CD4-positive, alpha-beta T cell treated with Interleukin-4 for 4 hours (primary cell): Measurements from ENCODE around the gene NUP42.
"Not testable (repeated sequence)": the region's sequence is repeated elsewhere in the genome, so short reads cannot be mapped to it uniquely, and the experiment has no call there.

Experiments
- DNase-seq: peaks from one replicate; pipeline ENCODE4 v3.0.0-alpha.2; 2020

NUP42 gene, protein sequence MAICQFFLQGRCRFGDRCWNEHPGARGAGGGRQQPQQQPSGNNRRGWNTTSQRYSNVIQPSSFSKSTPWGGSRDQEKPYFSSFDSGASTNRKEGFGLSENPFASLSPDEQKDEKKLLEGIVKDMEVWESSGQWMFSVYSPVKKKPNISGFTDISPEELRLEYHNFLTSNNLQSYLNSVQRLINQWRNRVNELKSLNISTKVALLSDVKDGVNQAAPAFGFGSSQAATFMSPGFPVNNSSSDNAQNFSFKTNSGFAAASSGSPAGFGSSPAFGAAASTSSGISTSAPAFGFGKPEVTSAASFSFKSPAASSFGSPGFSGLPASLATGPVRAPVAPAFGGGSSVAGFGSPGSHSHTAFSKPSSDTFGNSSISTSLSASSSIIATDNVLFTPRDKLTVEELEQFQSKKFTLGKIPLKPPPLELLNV

DNA sequence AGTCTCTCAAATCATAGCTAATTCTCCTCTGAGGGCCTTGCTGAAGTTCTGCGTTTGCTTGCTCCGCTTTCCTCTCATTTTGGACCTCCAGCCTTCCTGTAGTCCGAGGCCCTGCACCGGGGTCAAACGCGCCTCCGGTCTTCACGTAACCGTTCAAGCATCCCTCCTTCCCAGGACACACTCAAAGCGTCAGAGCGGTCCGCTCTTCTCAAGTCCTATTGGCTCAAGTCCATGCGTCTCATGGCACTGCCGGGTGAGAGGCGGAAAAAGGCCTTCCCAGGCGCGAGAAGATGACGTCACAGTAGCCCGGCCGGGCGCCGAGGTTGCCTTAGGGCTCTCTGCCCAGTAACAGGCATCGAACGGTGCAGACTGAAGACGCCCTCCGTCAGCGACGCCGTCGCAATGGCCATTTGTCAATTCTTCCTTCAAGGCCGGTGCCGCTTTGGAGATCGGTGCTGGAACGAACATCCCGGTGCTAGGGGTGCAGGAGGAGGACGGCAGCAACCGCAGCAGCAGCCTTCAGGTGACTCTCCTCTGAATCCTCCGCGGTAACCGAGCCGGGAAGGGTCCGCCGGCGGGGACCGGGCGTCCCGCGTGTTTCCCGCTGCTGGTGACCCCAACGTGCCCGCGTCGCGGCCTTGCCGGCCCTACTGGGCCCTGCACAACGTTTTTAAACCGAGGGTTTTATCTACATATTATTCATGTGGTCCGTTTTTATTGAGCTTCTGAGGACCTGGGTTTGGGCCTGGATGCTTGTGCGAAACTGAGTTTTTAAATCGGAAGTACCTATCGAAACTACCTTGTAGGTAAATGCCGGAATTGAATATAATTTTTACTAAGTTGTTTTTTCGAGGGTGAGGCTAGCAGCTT is at the start of gene NUP42:
Gene NUP42, plus strand, starts transcription at position 365 of the 870 bp plus-strand sequence. Its CDS starts 38 bp downstream, at position 403.
- DNase-seq: peak; percentile 96

DNA sequence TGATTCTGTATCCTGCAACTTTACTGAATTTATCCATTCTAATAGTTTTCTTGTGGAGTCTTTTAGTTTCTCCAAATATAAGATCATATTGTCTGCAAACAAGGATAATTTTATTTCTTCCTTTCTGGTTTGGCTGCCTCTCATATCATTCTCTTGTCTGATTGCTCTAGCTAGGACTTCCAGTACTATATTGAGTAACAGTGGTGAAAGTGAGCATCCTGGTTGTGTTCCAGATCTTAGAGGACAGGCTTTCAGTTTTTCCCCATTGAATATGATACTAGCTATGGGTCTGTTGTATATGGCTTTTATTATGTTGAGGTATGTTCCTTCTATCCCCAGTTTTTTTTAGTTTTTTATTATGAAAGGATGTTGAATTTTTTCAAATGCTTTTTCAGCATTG is 48.1 kb upstream of the NUP42 start:
- DNase-seq: no peak

DNA sequence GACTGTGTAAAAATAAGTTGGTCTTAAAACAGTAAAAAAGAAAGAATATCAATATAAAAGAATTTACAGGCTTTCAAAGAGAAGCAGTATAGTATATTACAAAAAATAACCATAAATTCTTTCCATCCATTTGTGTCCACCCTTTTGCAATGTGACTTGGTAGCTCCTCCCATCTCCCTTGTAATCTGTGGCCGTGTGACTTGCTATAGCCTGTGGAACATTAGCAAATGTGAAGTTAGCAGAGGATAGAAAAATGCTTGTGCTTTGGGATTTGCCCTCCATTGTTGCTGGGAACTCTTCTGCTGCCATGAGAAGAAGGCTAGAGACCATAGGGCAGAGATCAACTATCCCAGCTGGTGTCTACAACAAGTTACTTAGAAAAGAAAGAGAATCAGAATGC is 46.1 kb upstream of the NUP42 start:
- DNase-seq: no peak

DNA sequence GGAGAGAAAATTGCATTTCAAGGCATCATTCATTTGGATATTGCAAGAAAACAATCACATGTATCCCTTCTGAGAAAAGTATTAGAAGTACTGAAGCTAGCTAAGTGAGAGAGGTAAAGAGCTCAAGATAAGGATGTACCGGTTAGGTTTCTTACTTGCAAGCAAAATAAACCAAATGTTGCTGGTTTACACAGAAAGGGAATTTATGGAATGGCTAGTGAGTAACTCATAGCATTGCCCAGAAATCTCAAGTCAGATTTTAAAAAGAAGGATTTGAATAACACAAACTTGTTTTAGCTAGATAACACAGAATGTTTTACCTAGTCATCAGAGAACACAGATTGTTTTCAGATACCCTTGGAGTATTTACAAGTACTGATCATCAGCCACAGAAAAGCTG is 45.6 kb upstream of the NUP42 start:
- no peak for DNase-seq

DNA sequence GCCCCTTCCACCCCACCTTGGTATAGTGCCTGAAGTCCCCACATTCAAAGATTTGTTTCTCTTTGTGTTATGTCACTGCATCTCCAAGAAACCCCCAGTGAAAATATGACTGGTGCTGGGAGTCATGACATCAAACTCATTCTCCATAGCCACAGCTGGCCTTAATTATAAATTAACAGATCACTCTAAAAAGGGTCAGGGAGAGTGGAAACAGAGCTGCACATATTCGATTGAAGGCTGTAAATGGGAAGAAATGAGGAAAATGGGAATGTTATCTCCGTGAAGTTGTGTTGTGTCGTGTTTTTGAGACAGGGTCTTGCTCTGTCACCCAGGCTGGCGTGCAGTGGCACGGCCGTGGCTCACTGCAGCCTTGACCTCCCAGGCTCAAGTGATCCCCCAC is 24.2 kb upstream of the NUP42 start:
- no peak for DNase-seq

DNA sequence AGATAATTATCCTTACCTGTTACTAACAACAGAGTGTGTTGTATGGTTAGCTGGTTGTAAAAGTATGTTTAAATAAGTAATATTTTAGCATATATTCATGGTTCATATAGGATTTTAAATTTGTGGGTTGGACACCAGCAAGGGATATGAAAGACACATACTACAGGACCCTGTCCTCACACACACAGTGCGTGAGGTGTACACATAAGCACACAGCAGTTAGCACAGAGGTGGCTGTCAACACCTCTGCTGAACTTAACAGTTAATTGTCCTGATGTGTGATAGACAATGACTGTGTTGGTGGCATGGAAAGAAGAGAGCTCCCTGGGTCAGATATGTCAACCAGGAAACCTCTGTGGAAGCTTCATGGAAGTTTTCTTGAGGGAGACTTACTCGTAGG is 23.3 kb upstream of the NUP42 start:
- DNase-seq: no peak

DNA sequence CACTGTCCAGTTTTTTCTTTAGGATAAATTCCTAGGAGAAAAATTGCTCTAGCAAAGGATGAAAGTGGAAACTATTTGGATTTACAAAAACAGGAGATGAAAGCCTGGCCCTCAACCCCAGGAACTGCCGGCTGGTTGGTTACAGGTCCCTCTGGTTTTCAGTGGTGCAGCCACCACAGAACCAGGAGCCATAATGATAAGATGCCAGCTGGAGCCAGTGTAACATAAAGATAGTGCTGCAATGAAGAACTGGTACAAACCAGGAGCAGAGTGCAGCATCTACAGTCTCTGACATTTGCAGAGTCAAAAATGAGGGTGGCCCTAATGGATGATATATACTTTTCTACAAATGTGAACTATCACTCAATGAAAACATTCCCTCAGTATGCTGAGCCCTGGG is 20.4 kb upstream of the NUP42 start:
- no peak for DNase-seq

DNA sequence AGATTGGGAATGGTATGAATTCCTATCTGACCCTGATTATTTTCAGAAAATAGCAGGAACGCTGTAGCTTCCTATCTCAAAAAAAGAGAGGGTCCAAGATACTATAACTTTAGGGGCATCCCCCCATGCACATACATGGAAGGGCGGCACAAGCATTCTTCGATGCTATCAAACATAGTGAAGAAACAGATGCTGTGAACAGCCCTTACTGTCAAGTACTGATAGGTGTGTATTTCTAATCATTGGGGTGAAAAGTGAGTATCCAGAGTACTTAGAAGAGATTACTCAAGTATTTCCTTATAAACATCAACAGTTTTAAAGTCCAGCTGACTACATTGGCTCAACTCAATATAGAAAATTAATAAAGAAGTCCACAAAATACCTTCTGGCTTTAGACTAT is 17.0 kb upstream of the NUP42 start:
- DNase-seq: no peak

DNA sequence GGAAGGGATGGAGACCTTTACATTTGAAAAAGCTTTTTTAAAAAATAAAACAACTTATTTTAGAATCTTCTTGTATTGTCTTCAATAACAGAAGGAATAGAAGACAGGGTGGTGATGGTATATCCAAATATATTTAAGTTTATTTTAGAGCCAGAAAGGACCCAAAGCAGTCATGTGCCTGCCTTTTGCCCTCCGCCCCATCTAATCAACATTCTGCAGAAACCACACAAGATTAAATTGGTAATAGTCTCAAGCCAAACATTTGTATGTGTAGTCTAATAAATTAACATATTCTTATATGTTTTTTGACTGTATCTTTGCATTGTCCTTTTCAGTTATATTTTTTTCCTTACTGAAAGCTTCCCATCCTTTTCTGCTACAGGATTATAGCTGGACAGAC is 16.5 kb upstream of the NUP42 start:
- no peak for DNase-seq

DNA sequence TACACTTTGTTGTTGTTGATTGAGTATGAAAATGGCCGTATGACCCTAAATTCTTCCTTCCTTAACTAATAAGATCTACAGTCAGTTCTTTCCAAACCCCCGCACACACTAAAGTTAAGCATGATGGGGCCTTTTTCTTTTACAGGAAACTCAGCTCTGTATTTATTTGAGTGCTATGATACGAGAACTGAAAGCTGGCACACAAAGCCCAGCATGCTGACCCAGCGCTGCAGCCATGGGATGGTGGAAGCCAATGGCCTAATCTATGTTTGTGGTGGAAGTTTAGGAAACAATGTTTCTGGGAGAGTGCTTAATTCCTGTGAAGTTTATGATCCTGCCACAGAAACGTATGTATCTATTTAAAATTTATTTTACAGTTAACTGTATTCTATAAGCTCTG is 14.2 kb upstream of the NUP42 start:
- DNase-seq: no peak

DNA sequence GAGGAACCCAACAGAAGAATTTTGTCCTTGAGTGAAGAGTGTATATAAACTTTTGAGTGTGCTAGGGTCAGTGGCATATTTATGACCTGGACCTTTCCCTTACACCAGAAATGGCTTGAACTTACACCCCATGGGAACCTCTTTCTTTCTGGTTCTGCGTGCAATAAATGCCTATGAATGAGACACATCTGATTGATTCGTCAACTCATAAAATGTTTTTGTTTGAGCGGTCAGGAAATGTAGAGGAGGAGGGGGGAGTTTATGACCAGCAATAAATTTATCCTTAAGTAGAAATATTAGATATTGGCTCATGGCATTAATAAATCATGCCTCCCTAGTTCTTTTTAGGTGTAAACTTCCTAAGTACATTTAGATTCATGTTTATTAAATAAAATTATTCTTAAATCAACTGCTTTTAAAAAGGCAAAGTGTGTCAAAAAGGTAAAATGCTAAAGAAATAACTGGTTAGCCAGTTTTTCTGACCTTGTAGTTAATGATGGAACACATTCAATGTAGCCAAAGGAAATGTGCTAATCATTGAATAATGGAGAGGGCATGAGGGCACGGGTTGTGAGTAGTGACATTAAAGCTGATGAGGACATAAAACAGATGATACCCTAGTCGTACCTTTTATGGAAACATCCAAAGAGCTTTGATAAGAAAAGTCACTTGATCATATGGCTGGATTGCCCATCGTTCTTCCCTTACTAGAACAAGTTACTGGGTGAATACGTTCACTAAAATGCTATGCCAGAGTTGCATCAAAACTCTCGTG is 13.6 kb upstream of the NUP42 start:
- DNase-seq: no peak

DNA sequence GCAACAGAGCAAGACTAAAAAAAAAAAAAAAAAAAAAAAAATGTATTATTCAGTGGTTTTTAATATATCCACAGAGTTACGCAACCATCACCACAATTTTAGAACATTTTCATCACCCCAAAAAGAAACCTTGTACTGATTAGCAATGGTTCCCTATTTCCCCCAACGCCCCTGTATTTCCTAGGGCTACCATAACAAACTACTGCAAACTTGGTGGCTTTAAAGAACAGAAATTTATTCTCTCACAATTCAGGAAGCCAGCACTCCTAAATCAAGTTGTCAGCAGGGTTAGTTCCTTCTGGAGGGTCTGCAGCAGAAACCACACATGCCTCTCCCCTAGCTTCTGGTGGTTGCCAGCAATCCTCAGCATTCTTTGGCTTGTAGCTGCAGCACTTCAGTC is 5.9 kb upstream of the NUP42 start:
- DNase-seq: no peak

DNA sequence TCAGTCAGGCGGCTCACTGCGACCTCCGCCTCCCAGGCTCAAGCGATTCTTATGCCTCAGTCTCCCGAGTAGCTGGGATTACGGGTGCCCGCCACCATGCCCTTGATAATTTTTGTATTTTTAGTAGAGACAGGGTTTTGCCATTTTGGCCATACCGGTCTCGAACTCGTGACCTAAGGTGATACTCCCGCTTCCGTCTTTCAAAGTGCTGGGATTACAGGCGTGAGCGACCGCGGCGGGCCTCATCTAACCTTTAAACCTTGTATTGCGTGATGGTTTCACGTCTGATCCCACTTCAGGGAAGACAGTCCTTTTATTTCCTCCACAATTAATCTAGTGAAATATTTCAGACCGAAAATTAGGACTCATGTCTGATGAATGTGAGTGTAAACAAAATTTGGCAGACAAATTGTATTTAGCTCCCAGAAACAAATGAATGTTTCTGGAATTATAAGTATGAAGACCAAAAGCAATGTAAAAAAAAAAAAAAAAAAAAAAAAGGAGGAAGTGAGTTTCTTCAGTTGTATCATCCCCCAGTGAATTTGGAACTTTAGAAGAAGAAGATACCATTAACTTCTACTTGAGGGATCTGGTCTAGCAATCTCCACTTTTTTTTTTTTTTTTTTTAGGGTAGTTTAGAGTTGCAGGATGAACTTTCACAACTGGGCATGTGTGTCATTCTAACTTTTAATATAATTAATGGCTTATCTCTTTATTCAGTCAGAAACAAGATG is 1.6 kb downstream of the NUP42 start:
- DNase-seq: no peak

DNA sequence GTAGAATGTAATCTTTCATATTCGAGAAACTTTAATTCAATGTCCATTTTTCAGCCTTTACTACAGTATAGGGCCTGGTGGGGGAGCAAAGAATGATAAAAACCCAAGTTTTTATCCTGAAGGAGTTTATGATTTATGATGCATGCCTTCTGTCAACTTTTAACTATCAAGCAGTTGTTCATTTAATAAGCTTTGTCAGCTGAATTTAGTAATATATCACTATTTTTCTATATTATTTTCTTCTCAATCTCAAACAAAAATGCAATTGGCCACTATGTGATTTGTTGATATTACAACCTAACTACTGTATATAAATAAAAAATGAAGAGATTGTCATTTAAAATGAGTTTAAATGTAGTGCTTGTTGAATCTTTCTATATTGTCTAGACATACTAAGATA is 2.4 kb downstream of the NUP42 start:
- DNase-seq: no peak

DNA sequence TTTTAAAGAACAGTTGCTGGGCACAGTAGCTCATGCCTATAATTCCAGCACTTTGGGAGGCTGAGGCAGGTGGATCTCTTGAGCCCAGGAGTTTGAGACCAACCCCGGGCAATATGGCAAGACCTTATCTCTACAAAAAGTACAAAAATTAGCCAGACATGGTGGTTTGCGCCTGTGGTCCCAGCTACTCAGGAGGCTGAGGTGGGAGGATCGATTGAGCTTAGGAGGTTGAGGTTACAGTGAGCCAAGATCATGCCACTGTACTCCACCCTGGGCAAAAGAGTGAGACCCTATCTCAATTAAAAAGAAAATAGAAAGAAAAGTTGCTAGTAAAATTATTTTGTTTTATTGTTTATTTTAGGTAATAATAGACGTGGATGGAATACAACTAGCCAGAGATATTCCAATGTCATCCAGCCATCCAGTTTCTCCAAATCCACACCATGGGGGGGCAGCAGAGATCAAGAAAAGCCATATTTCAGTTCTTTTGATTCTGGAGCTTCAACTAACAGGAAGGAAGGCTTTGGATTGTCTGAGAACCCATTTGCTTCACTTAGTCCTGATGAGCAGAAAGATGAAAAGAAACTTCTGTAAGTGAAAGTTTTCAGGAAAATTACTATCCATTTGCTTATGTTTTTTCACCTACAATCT is 3.0 kb downstream of the NUP42 start:
- peak; percentile 6 for DNase-seq

DNA sequence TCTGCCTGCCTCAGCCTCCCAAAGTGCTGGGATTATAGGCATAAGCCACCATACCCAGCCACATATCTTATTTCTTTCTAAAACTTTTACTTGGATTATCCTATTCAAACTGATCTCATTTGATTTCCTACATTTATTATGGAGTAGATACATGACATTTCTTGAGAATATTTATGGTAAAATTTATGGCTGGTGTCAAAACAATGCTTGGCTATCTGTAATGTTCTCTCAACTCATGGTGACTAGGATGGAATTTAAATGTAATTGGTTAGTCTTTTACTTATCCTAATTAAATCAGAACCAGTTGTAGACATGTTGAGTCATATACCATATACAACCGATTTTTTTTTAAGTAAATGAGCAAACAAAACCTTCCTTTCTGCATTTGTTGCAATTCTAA is 4.1 kb downstream of the NUP42 start:
- no peak for DNase-seq

DNA sequence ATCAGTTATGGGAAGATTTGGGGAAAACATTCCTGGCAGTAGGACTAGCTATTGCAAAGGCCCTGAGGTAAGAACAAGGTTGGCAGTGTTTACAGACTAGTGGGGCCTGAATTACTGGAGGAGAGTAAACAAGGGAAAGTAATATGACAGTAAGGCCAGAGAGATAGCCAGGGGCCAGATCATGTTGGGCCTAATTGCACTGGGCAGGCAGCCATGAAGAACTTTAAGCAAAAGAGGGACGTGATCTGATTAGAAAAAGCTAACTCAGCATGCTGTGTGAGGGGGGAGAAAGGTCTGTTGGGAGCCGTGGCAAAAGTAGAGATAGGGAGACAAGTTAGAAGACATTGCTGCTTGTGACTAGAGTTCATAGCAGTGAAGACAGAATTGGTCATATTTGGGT is 9.2 kb downstream of the NUP42 start:
- no peak for DNase-seq

DNA sequence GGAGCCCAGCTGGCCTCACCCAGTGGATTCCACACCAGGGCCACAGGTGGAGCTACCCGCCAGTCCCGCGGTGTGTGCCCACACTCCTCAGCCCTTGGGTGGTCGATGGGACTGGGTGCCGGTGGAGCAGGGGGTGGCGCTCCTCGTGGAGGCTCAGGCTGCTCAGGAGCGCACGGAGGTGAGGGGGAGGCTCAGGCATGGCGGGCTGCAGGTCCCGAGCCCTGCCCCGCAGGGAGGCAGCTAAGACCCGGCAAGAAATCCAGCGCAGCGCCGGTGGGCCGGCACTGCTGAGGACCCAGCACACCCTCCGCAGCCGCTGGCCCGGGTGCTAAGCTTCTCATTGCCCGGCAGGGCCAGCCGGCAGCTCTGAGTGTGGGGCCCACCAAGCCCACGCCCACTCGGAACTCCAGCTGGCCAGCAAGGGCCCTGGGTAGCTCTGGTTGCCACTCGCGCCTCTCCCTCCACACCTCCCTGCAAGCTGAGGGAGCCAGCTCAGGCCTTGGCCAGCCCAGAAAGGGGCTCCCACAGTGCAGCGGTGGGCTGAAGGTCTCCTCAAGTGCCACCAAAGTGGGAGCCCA is 11.9 kb downstream of the NUP42 start:
- DNase-seq: not testable (repeated sequence)

DNA sequence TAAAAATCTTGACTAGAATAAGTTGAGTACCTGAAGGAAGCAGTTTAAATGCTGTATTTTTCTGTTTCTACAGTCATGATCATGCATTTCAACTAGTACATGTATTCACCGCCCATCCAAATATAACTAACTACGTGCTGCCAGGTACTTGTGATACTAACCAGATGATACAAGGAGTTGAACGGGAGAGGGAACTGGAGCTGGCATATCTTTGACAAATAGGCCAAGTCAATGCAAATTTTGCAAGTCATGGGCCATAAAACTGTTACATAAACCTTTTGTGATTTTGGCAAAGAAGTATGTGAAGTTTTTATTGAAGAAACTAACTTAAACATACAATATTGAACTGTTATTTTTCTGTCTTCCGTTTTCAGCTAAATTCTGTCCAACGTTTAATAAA is 14.5 kb downstream of the NUP42 start:
- DNase-seq: no peak

DNA sequence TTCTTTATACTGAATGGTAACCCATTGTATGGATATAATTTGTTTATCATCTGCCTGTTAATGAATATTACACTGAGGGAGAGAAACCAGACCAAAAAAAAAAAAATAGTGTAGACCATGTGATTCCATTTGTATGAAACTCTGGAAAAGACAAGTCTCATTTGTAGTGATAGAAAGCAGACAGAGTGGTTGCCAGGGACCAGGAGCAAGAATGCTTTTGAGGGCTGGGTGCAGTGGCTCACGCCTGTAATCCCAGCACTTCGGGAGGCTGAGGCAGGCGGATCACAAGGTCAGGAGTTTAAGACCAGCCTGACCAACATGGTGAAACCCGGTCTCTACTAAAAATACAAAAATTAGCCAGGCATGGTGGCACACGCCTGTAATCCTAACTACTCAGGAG is 15.9 kb downstream of the NUP42 start:
- not testable (repeated sequence) for DNase-seq

DNA sequence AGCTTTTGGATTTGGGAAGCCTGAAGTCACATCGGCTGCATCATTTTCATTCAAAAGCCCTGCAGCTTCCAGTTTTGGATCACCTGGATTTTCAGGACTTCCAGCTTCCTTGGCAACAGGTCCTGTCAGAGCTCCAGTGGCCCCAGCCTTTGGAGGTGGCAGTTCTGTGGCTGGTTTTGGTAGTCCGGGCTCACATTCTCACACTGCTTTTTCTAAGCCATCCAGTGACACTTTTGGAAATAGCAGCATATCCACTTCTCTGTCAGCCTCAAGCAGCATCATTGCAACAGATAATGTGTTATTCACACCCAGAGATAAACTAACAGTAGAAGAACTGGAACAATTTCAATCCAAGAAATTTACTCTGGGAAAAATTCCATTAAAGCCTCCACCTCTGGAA is 18.5 kb downstream of the NUP42 start:
- DNase-seq: no peak

DNA sequence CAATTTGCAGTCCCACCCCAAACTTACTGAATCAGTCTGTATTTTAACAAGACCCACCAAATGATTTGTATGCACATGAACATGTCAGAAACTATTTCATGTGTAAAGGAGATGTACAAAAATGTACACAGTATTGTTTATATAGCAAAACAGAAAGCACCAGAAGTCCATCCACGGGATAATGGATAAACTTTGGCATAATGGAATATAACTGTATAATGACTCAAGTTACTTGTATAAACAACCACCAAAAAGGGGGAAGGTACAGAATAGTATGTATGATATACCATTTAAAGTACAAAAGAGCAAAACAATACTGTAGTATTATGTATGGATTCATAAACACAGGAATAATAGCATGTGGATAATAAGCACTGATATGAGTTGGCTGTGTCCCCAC is 22.4 kb downstream of the NUP42 start:
- DNase-seq: no peak
